ENCODE data around the gene SLIT1. TPM values are rescaled to one million over a fixed set of nuclear protein-coding genes. Genes with fewer than 3 reads are reported as not detected.

SLIT1 gene
- total RNA-seq, 1 experiment from 2014 or later: not detected

GRCh38 chr10:97128516-97129154, 57.1 kb downstream of the SLIT1 start:
- Mint-ChIP-seq H3K27me3 (ENCODE audit: insufficient read depth, unreplicated experiment) (peaks cover 70% of the 10 kb centered on the region), H3K9me3 (ENCODE audit: unreplicated experiment) (no peaks in the 10 kb centered on the region), H3K4me3 (ENCODE audit: unreplicated experiment) (no peak overlapping the region), H3K4me1 (ENCODE audit: insufficient read depth, unreplicated experiment) (no peaks in the 10 kb centered on the region), H3K36me3 (ENCODE audit: insufficient read depth, unreplicated experiment) (no peaks in the 10 kb centered on the region), H3K27ac (ENCODE audit: low read depth, unreplicated experiment) (no peak overlapping the region)
- POLR2A ChIA-PET: no interaction called here
- CTCF ChIA-PET: interaction anchor here (0.6 to 1.5 kb wide), 3 partner anchors 48 to 91 kb away, joined by 3 to 5 read pairs (median 3); no protein-coding TSS in a partner anchor
- no peak for DNase-seq (ENCODE audit: unreplicated experiment)
- intact Hi-C loops (cut with micrococcal nuclease): no loop called here
- TF ChIP-seq CTCF (IDR thresholded peaks at IDR 0.05; ENCODE audit: unreplicated experiment): no peak
- BruUV-seq (replicated peaks): no TSS peak

GRCh38 chr10:97128039-97128492, 57.7 kb downstream of the SLIT1 start:
- no TSS peak for BruUV-seq (replicated peaks)
- H3K4me3 Mint-ChIP-seq (ENCODE audit: unreplicated experiment): no peak overlapping the region
- TF ChIP-seq CTCF (IDR thresholded peaks at IDR 0.05; ENCODE audit: unreplicated experiment): no peak
- H3K9me3 Mint-ChIP-seq (ENCODE audit: unreplicated experiment): no peaks in the 10 kb centered on the region
- intact Hi-C loops (cut with micrococcal nuclease): no loop called here
- no peak for DNase-seq (ENCODE audit: unreplicated experiment)
- CTCF ChIA-PET: interaction anchor here (0.6 to 1.5 kb wide), 5 partner anchors 48 to 107 kb away, joined by 3 to 5 read pairs (median 3); no protein-coding TSS in a partner anchor
- H3K4me1 Mint-ChIP-seq (ENCODE audit: insufficient read depth, unreplicated experiment): no peaks in the 10 kb centered on the region
- POLR2A ChIA-PET: no interaction called here
- no peaks in the 10 kb centered on the region for H3K36me3 Mint-ChIP-seq (ENCODE audit: insufficient read depth, unreplicated experiment)
- no peak overlapping the region for H3K27ac Mint-ChIP-seq (ENCODE audit: low read depth, unreplicated experiment)
- H3K27me3 Mint-ChIP-seq (ENCODE audit: insufficient read depth, unreplicated experiment): peaks cover 75% of the 10 kb centered on the region

GRCh38 chr10:97127509-97127908, 58.2 kb downstream of the SLIT1 start:
- ChIA-PET POLR2A (no interaction called here), CTCF (interaction anchor here (0.6 to 0.9 kb wide), 4 partner anchors 45 to 107 kb away, joined by 3 to 4 read pairs (median 3); no protein-coding TSS in a partner anchor)
- no peak overlapping the region for H3K27ac Mint-ChIP-seq (ENCODE audit: low read depth, unreplicated experiment)
- no peaks in the 10 kb centered on the region for H3K36me3 Mint-ChIP-seq (ENCODE audit: insufficient read depth, unreplicated experiment)
- H3K4me1 Mint-ChIP-seq (ENCODE audit: insufficient read depth, unreplicated experiment): no peaks in the 10 kb centered on the region
- no peak for TF ChIP-seq CTCF (IDR thresholded peaks at IDR 0.05; ENCODE audit: unreplicated experiment)
- DNase-seq (ENCODE audit: unreplicated experiment): no peak
- H3K4me3 Mint-ChIP-seq (ENCODE audit: unreplicated experiment): no peak overlapping the region
- intact Hi-C loops (cut with micrococcal nuclease): no loop called here
- H3K27me3 Mint-ChIP-seq (ENCODE audit: insufficient read depth, unreplicated experiment): peaks cover 79% of the 10 kb centered on the region
- BruUV-seq (replicated peaks): no TSS peak
- H3K9me3 Mint-ChIP-seq (ENCODE audit: unreplicated experiment): no peaks in the 10 kb centered on the region

GRCh38 chr10:97124211-97124610, 61.5 kb downstream of the SLIT1 start:
- H3K4me1 Mint-ChIP-seq (ENCODE audit: insufficient read depth, unreplicated experiment): no peaks in the 10 kb centered on the region
- intact Hi-C loops (cut with micrococcal nuclease): no loop called here
- peaks cover 91% of the 10 kb centered on the region for H3K27me3 Mint-ChIP-seq (ENCODE audit: insufficient read depth, unreplicated experiment)
- DNase-seq (ENCODE audit: unreplicated experiment): no peak
- no peaks in the 10 kb centered on the region for H3K9me3 Mint-ChIP-seq (ENCODE audit: unreplicated experiment)
- TF ChIP-seq CTCF (IDR thresholded peaks at IDR 0.05; ENCODE audit: unreplicated experiment): no peak
- H3K36me3 Mint-ChIP-seq (ENCODE audit: insufficient read depth, unreplicated experiment): no peaks in the 10 kb centered on the region
- H3K4me3 Mint-ChIP-seq (ENCODE audit: unreplicated experiment): no peak overlapping the region
- CTCF ChIA-PET: interaction anchor here (0.6 to 1.8 kb wide), 5 partner anchors 11 to 88 kb away, joined by 3 to 4 read pairs (median 3); no protein-coding TSS in a partner anchor
- BruUV-seq (replicated peaks): no TSS peak
- H3K27ac Mint-ChIP-seq (ENCODE audit: low read depth, unreplicated experiment): no peak overlapping the region
- POLR2A ChIA-PET: no interaction called here

All from MCF 10A (cell line).